Mammary microvascular endothelial cell (primary cell): ENCODE data around the gene NDUFAF7. TPM values are rescaled to one million over a fixed set of nuclear protein-coding genes. Genes with fewer than 3 reads are reported as not detected.

ENCODE experiments used
- total RNA-seq: library from RNA; depleted of rRNA; stranded (reverse); fragments of >200 nt; gene quantifications from 2 replicates; pipeline ENCODE4 v1.2.3, GENCODE V29; 2015

The NDUFAF7 gene, protein sequence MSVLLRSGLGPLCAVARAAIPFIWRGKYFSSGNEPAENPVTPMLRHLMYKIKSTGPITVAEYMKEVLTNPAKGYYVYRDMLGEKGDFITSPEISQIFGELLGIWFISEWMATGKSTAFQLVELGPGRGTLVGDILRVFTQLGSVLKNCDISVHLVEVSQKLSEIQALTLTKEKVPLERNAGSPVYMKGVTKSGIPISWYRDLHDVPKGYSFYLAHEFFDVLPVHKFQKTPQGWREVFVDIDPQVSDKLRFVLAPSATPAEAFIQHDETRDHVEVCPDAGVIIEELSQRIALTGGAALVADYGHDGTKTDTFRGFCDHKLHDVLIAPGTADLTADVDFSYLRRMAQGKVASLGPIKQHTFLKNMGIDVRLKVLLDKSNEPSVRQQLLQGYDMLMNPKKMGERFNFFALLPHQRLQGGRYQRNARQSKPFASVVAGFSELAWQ
- total RNA-seq: 8.5 and 12.1 TPM in 2 replicates

DNA sequence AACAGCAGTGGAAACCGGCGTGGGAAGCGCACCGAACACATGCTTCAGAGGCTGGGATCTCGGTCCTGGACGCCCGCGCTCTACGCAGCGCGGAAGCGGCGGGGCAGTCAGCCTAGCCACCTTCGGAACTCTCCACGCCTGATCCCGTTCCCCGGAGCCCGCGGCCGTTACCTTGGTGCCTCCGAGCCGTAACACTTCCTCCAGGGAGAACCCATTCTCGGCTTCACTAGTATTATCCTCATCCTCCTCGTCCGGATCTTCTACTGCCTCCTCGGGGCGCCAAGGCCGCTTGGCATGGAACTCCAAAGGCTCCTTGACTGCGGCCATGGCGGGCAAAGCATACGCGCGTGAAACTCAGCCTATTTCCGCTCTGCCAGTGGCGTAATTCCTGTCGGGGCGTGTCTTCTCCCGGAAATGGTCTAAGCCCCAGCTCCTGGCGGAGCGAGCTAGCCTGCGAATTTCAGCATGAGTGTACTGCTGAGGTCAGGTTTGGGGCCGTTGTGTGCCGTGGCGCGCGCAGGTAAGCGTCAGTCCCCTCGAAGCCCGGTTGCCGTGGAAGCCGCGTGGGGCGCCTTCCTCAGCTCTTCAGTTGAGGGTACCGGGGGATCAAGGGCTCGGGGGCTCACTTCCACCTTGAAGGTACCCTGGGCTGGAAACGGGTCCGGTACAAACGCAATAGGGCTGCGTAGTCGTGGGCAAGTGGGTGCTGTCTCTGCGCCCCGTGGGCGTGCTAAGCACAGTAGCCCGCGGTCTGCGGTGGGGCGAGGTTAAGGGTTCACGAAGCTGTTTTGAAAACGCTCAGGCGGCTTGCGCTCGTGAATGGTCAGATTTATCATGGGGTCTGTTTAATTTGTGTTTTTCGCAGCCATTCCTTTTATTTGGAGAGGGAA lies at the start of gene NDUFAF7, which contains the start of gene CEBPZ:
NDUFAF7 (plus strand) TSS at position 418 of the 890 bp plus-strand sequence; CDS start at position 466, 48 bp downstream.
CEBPZ (minus strand) TSS at position 356 of the 890 bp plus-strand sequence; CDS start at position 327, 29 bp downstream.

DNA sequence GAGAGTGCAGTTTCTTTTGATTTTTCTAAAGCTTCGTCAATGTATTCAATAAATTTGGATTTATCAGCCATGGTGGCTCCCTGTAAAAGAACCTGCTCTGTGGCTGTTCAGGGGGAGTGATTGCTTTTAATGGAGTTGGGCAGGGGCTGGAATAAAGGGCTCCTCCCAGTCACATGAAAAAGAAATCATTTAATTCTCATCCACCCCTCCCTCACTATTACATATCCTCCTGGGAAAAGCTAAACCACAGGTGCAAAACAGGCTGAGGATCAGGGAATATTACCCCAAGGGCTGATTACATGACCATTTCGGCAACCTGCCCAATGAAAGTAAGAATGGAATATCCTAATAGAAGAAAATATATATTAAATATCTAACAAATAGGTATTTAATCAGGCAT lies 42.9 kb upstream of the NDUFAF7 start, which contains the start of gene SULT6B1:
SULT6B1 (minus strand) TSS at position 101 of the 400 bp plus-strand sequence; CDS start at position 71, 30 bp downstream.

DNA sequence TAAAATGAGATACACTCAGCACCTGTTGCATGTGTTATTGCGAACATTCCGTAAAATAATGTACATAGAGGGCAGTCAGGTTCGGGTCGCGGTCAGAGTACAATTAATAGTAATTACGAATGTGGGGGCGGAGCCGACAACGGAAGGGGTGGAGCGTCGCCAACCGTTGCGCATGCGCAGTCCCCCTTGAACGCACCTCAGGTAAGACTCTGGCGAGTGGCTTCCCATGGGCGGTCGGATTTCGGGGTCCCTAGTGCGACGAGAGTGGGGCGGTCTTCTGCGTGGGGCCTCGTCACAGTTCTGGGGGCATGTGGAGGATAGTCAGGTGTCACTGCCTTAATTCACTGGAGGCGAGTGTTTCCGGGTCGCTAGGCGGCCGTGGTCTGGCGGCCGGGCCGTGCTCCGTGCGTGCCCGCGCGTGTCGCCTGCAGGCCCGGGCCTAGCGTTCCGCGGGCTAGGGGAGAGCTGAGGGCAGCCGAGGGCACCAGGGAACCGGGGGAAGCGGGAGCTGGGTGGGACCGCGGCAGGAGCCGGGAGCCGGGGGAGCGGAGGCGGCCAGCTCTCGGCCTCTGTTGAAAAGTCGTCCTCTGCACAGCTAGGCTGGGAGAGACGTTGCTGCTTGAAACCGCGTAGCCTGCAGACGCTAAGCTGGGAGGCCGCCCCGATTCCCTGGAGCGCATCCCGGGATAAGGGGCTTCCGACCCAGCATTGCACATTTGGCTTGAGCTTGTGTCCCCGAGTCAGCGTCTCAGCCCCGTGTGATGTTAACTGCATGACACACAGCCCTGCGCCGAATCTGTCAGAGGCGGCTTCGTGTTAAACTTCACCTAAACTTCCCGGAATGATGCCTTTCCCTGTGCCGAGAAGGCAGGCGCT lies 34.9 kb upstream of the NDUFAF7 start, which contains the start of gene CEBPZOS:
CEBPZOS (plus strand) TSS at position 177 of the 876 bp plus-strand sequence. CDS start 3,209 bp downstream, outside the sequence.

Other genes starting within 250 kb of the NDUFAF7 start
- gene HEATR5B, start 147.3 kb upstream of the NDUFAF7 start, total RNA-seq: 10.3 and 11.9 TPM in 2 replicates
- 6.6 and 6.8 TPM in 2 replicates for gene GPATCH11, start 147.1 kb upstream of the NDUFAF7 start, total RNA-seq
- gene EIF2AK2, start 74.7 kb upstream of the NDUFAF7 start, total RNA-seq: 28.0 and 40.9 TPM in 2 replicates
- gene SULT6B1, start 43.0 kb upstream of the NDUFAF7 start, total RNA-seq: not detected in 2 replicates
- 18.4 and 18.7 TPM in 2 replicates for gene CEBPZOS, start 35.2 kb upstream of the NDUFAF7 start, total RNA-seq
- gene CEBPZ, start 62 bp upstream of the NDUFAF7 start, total RNA-seq: 33.6 and 40.5 TPM in 2 replicates
- gene PRKD3, start 93.2 kb downstream of the NDUFAF7 start, total RNA-seq: 27.8 and 33.6 TPM in 2 replicates
- 15.7 and 16.0 TPM in 2 replicates for gene QPCT, start 113.0 kb downstream of the NDUFAF7 start, total RNA-seq